Coronary artery (tissue), 2 donors: Measurements from ENCODE around the gene ACTG2.

Experiments used
- DNase-seq: peaks from one replicate; pipeline ENCODE4 v3.0.0-alpha.2; 2017; ENCODE audit warnings: low spot score
- H3K27ac ChIP-seq, 2 donors: fragments of 200-600 bp; sonication (generic); one replicate each; pipeline ENCODE4 v1.5.1; 2016 to 2019
- H3K4me3 ChIP-seq: fragments of 200-600 bp; sonication (generic); 2 replicates; pipeline ENCODE4 v1.5.1; 2016; ENCODE audit warnings: mild to moderate bottlenecking, moderate library complexity
- CTCF ChIP-seq: fragments of 200-600 bp; sonication (generic); IDR thresholded peaks from one replicate; pipeline ENCODE4 v1.5.1; 2019; ENCODE audit warnings: antibody characterized with exemption

Gene ACTG2

GRCh38 chr2:73916666-73917065 is 23.9 kb downstream of the ACTG2 start:
- TF ChIP-seq CTCF: no peak
- no peak overlapping the region for H3K4me3 ChIP-seq
- DNase-seq: no peak
- no peak overlapping the region for H3K27ac ChIP-seq

GRCh38 chr2:73917296-73917695 is 24.5 kb downstream of the ACTG2 start:
- TF ChIP-seq CTCF: no peak
- no peak for DNase-seq
- H3K4me3 ChIP-seq: no peak overlapping the region
- H3K27ac ChIP-seq: no peak overlapping the region

GRCh38 chr2:73917696-73918207 is 24.9 kb downstream of the ACTG2 start:
- no peak for DNase-seq
- no peak overlapping the region for H3K4me3 ChIP-seq
- TF ChIP-seq CTCF: no peak
- no peak overlapping the region for H3K27ac ChIP-seq

- Histone ChIP-seq H3K27ac (no peak overlapping the region), H3K4me3 (no peak overlapping the region)
- no peak for DNase-seq
- TF ChIP-seq CTCF: no peak
Measured at GRCh38 chr2:73918856-73919255, 26.0 kb downstream of the ACTG2 start.

GRCh38 chr2:73919596-73920228 is 26.9 kb downstream of the ACTG2 start:
- DNase-seq: no peak
- Histone ChIP-seq H3K27ac (no peak overlapping the region), H3K4me3 (no peak overlapping the region)
- TF ChIP-seq CTCF: no peak

GRCh38 chr2:73920577-73921545 is 28.1 kb downstream of the ACTG2 start:
- H3K4me3 ChIP-seq: no peak overlapping the region
- no peak for DNase-seq
- no peak for TF ChIP-seq CTCF
- no peak overlapping the region for H3K27ac ChIP-seq
